Limb (tissue), 2 donors: ENCODE measurements around the gene SREBF2.
"Not testable (repeated sequence)": the region's sequence is repeated elsewhere in the genome, so short reads cannot be mapped to it uniquely, and the experiment has no call there.

Source experiments
- DNase-seq, 2 donors: peaks; one replicate each; pipeline ENCODE4 v3.0.0-alpha.2; 2016; ENCODE audit errors: extremely low spot score in 2 of 2

SREBF2 gene

GRCh38 chr22:41821471-41822316 lies 11.2 kb upstream of the SREBF2 start:
- DNase-seq: no peak

- peak in 1 of 2 donors; percentile 51 for DNase-seq
These were observed 10.4 kb upstream of the SREBF2 start for GRCh38 chr22:41822317-41823057.

GRCh38 chr22:41823797-41824196 lies 9.1 kb upstream of the SREBF2 start:
- no peak for DNase-seq

GRCh38 chr22:41825376-41825775 lies 7.5 kb upstream of the SREBF2 start:
- DNase-seq: no peak

GRCh38 chr22:41826021-41826420 lies 6.9 kb upstream of the SREBF2 start:
- DNase-seq: no peak

GRCh38 chr22:41826430-41827383 lies 6.2 kb upstream of the SREBF2 start:
- DNase-seq: no peak

- DNase-seq: no peak
These were observed 5.2 kb upstream of the SREBF2 start for GRCh38 chr22:41827671-41828070.

GRCh38 chr22:41828516-41828915 lies 4.4 kb upstream of the SREBF2 start:
- no peak for DNase-seq

- DNase-seq: no peak
These were observed 2.7 kb upstream of the SREBF2 start for GRCh38 chr22:41830174-41830573.

GRCh38 chr22:41831383-41831782 lies 1.5 kb upstream of the SREBF2 start:
- DNase-seq: no peak

GRCh38 chr22:41831828-41832552 lies 915 bp upstream of the SREBF2 start:
- no peak for DNase-seq

GRCh38 chr22:41833369-41834004 lies 582 bp downstream of the SREBF2 start:
- peak in 1 of 2 donors; percentile 77 for DNase-seq

GRCh38 chr22:41834005-41834944 lies 1.4 kb downstream of the SREBF2 start:
- DNase-seq: no peak

GRCh38 chr22:41835462-41835861 lies 2.6 kb downstream of the SREBF2 start:
- DNase-seq: not testable (repeated sequence)

- DNase-seq: no peak
These were observed 3.6 kb downstream of the SREBF2 start for GRCh38 chr22:41836551-41836950.

GRCh38 chr22:41838842-41839618 lies 6.1 kb downstream of the SREBF2 start:
- no peak for DNase-seq

- DNase-seq: no peak
These were observed 7.3 kb downstream of the SREBF2 start for GRCh38 chr22:41840216-41840615.

GRCh38 chr22:41841085-41841712 lies 8.3 kb downstream of the SREBF2 start:
- no peak for DNase-seq
